Choroid plexus epithelial cell (primary cell): ENCODE measurements around the gene RFT1.
A peak's percentile ranks its signal among the peaks of the same experiment; 100 is the strongest.

Experiments used
- DNase-seq: peaks from one replicate; pipeline ENCODE4 v3.0.0-alpha.2; 2010; ENCODE audit warnings: low read depth
- H3K4me3 ChIP-seq: 2 replicates; pipeline ENCODE4 v1.5.1; 2011; ENCODE audit warnings: low read depth, mild to moderate bottlenecking, control low read depth, low read length, moderate library complexity
- TF ChIP-seq, protein P1 (sequence below): conservative IDR thresholded peaks from 2 replicates; pipeline ENCODE4 v1.5.1; 2011; ENCODE audit warnings: low read depth, mild to moderate bottlenecking, control low read depth, inconsistent platforms, low read length, moderate library complexity

The RFT1 gene

DNA sequence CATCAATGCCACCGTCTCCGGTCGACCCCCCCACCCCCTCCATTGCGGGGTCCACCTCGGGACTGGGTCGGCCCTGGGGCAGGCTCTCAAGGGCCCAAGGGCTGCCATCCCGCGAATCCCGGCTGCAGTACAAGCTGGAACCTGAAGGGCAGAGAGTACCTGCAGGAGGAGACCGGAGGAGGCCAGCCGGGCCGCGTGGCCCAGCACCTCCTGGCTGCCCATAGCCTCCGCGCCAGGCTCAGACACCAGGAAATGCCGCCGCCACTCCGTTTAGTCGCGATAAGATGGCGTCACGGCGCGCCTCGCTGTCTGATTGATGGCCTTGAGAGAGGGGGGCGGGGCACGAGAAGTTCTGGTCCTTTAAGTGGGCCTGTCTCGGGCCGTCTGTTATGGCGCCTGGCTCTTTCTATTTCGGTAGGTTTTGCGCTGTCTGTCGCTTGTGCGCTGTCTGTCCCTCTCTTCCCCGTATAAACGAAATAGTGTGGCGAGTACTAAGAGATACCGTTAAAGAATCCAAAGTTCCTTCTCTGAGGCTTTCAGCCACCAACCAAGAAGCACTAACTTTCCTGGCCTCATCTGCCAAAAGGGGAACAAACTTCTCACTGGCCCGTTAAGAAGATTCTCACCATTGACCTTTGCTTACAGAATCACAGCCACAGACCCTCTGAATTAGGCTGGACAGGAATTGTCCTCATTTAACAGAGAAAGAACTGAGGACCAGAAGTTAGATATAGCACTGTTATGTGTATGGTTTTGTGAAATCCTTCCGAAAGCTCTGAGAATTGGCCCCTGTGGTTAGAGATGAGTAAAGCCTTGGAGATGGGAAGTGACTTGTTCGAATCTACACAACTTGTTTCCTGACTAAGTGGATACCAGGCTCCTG, at the start of gene RFT1:
TSS of gene RFT1 (minus strand) at position 257 of the 883 bp plus-strand sequence. CDS start at position 222, 35 bp downstream.
- peak; percentile 98 for DNase-seq
- TF ChIP-seq, protein P1, sequence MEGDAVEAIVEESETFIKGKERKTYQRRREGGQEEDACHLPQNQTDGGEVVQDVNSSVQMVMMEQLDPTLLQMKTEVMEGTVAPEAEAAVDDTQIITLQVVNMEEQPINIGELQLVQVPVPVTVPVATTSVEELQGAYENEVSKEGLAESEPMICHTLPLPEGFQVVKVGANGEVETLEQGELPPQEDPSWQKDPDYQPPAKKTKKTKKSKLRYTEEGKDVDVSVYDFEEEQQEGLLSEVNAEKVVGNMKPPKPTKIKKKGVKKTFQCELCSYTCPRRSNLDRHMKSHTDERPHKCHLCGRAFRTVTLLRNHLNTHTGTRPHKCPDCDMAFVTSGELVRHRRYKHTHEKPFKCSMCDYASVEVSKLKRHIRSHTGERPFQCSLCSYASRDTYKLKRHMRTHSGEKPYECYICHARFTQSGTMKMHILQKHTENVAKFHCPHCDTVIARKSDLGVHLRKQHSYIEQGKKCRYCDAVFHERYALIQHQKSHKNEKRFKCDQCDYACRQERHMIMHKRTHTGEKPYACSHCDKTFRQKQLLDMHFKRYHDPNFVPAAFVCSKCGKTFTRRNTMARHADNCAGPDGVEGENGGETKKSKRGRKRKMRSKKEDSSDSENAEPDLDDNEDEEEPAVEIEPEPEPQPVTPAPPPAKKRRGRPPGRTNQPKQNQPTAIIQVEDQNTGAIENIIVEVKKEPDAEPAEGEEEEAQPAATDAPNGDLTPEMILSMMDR, result no peak

DNA sequence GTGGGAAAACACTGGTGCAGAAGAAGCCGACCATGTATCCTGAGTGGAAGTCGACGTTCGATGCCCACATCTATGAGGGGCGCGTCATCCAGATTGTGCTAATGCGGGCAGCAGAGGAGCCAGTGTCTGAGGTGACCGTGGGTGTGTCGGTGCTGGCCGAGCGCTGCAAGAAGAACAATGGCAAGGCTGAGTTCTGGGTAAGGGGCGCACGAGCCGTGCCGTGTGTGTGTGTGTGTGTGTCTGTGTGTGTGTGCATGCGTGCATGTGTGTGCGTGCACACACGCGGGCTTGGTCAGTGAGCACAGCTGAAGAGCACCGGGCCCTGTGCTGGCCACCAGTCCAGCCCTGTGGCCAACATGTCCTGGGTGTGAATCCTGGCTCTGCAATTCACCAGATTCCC, 49.3 kb upstream of the RFT1 start:
- no peak overlapping the region for H3K4me3 ChIP-seq
- TF ChIP-seq, protein P1, result no peak
- no peak for DNase-seq

More for the DNA sequence above, at the start of gene RFT1:
- peak within 1 kb of the TSS; percentile 94 for H3K4me3 ChIP-seq

DNA sequence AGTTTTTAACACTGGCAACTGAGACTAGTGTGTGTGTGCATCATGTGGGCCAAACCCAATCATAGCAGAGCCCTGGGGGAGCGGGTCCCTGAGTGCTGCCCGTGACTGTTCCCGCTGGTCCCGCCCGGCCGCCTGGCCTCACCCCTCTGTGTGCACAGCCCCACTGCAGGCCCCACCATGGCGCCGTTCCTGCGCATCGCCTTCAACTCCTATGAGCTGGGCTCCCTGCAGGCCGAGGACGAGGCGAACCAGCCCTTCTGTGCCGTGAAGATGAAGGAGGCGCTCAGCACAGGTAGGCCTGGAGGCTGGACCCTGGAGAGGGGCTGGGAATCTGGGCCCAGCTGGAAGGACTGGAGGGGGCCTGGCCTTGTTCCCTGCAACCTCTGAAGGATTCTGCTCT, 48.0 kb upstream of the RFT1 start:
- no peak for DNase-seq
- H3K4me3 ChIP-seq, result no peak overlapping the region
- TF ChIP-seq, protein P1, result no peak

- peak; percentile 36 for DNase-seq
- TF ChIP-seq, protein P1, result no peak
- no peak overlapping the region for H3K4me3 ChIP-seq
Measured at GRCh38 chr3:53175613-53176540, 45.6 kb upstream of the RFT1 start.

- no peak for DNase-seq
- no peak overlapping the region for H3K4me3 ChIP-seq
- TF ChIP-seq, protein P1, result no peak
Measured at GRCh38 chr3:53174346-53175250, 44.4 kb upstream of the RFT1 start.

DNA sequence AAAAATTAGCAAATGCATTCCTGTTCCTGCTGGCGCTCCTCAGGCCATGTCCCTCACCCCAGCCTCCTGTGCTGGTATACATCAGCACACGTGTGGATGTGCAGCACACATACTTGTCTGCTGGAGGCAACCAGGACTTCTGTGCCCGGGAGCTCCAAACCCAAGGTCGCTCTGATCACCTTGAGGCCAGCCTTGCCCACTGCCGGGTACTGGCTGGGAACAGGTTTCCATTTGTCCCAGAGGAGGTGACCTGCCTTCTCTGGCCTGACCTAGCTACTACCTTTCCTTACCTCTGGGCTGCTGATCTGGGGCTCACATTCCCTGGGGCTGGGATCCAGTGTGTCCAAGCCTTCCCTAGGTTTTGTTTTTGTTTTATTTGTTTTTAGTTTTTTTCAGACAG, 42.9 kb upstream of the RFT1 start:
- no peak overlapping the region for H3K4me3 ChIP-seq
- TF ChIP-seq, protein P1, result no peak
- DNase-seq, result no peak
